Skeletal muscle cell (primary cell): ENCODE data around the gene FOXP1.
"Not testable (repeated sequence)": the region's sequence is repeated elsewhere in the genome, so short reads cannot be mapped to it uniquely, and the experiment has no call there.

Experiments used
- DNase-seq: peaks from one replicate; pipeline ENCODE4 v3.0.0-alpha.2; 2010; ENCODE audit warnings: low read depth
- H3K4me3 ChIP-seq: 2 replicates; pipeline ENCODE4 v1.5.1; 2011; ENCODE audit warnings: low read depth, mild to moderate bottlenecking, control low read depth, low read length, moderate library complexity

Gene FOXP1

GRCh38 chr3:71542521-71543370 is 40.8 kb downstream of the FOXP1 start:
- peak overlapping the region; percentile 4 for H3K4me3 ChIP-seq
- DNase-seq = peak; percentile 89

GRCh38 chr3:71541313-71541712 is 42.2 kb downstream of the FOXP1 start:
- no peak overlapping the region for H3K4me3 ChIP-seq
- DNase-seq = no peak

GRCh38 chr3:71537211-71537611 is 46.3 kb downstream of the FOXP1 start:
- H3K4me3 ChIP-seq = no peak overlapping the region
- DNase-seq = peak; percentile 85

GRCh38 chr3:71536376-71536965 is 47.1 kb downstream of the FOXP1 start:
- no peak overlapping the region for H3K4me3 ChIP-seq
- no peak for DNase-seq

- no peak for DNase-seq
Measured at GRCh38 chr3:71533588-71533987, 49.9 kb downstream of the FOXP1 start.

GRCh38 chr3:71532639-71533395 is 50.7 kb downstream of the FOXP1 start:
- H3K4me3 ChIP-seq = no peak overlapping the region
- DNase-seq = no peak

More at GRCh38 chr3:71533588-71533987, 49.9 kb downstream of the FOXP1 start:
- H3K4me3 ChIP-seq = no peak overlapping the region

- DNase-seq = no peak
Measured at GRCh38 chr3:71530903-71531530, 52.5 kb downstream of the FOXP1 start.

GRCh38 chr3:71528816-71529215 is 54.7 kb downstream of the FOXP1 start:
- no peak overlapping the region for H3K4me3 ChIP-seq
- no peak for DNase-seq

More at GRCh38 chr3:71530903-71531530, 52.5 kb downstream of the FOXP1 start:
- no peak overlapping the region for H3K4me3 ChIP-seq

GRCh38 chr3:71526448-71526847 is 57.1 kb downstream of the FOXP1 start:
- DNase-seq, H3K4me3 ChIP-seq: not testable (repeated sequence)

- no peak overlapping the region for H3K4me3 ChIP-seq
- DNase-seq = no peak
Measured at GRCh38 chr3:71525391-71525790, 58.1 kb downstream of the FOXP1 start.

GRCh38 chr3:71524672-71525071 is 58.9 kb downstream of the FOXP1 start:
- H3K4me3 ChIP-seq = no peak overlapping the region
- no peak for DNase-seq

GRCh38 chr3:71523628-71524027 is 59.9 kb downstream of the FOXP1 start:
- no peak overlapping the region for H3K4me3 ChIP-seq
- no peak for DNase-seq

- no peak overlapping the region for H3K4me3 ChIP-seq
- no peak for DNase-seq
Measured at GRCh38 chr3:71521940-71522876, 61.3 kb downstream of the FOXP1 start.

- no peak for DNase-seq
- H3K4me3 ChIP-seq = no peak overlapping the region
Measured at GRCh38 chr3:71521021-71521352, 62.5 kb downstream of the FOXP1 start.

GRCh38 chr3:71520161-71521020 is 63.1 kb downstream of the FOXP1 start:
- no peak for DNase-seq
- no peak overlapping the region for H3K4me3 ChIP-seq

GRCh38 chr3:71518089-71518488 is 65.4 kb downstream of the FOXP1 start:
- DNase-seq = no peak
- no peak overlapping the region for H3K4me3 ChIP-seq

- H3K4me3 ChIP-seq = no peak overlapping the region
- DNase-seq = no peak
Measured at GRCh38 chr3:71517271-71517791, 66.2 kb downstream of the FOXP1 start.
